Neural crest cell (in vitro differentiated cells): ENCODE results near the gene ACHE. TPM values are rescaled to one million over a fixed set of nuclear protein-coding genes. Genes with fewer than 3 reads are reported as not detected.

ENCODE experiments used
- DNase-seq: peaks from one replicate; pipeline ENCODE4 v3.0.0; 2021; ENCODE audit warnings: low read depth, mixed read lengths, low spot score
- H3K27ac Mint-ChIP-seq: one replicate; pipeline ENCODE4 v1.8.0; 2021; ENCODE audit warnings: mild to moderate bottlenecking, mixed read lengths; ENCODE audit not compliant: unreplicated experiment
- H3K27me3 Mint-ChIP-seq: 2 replicates; pipeline ENCODE4 v1.8.0; 2021; ENCODE audit warnings: low read depth, mild to moderate bottlenecking, mixed read lengths
- H3K36me3 Mint-ChIP-seq: 2 replicates; pipeline ENCODE4 v1.8.0; 2021; ENCODE audit warnings: low read depth, mild to moderate bottlenecking, mixed read lengths
- H3K4me1 Mint-ChIP-seq: 2 replicates; pipeline ENCODE4 v1.8.0; 2021; ENCODE audit warnings: mixed read lengths
- H3K4me3 Mint-ChIP-seq: one replicate; pipeline ENCODE4 v1.8.0; 2021; ENCODE audit warnings: mild to moderate bottlenecking, mixed read lengths
- H3K9me3 Mint-ChIP-seq: 2 replicates; pipeline ENCODE4 v1.8.0; 2021; ENCODE audit warnings: mixed read lengths
- total RNA-seq: library from RNA; stranded (reverse); gene quantifications from 2 replicates; pipeline ENCODE4 v1.2.1, GENCODE V29; 2021
- TF ChIP-seq, protein P1 (sequence below): fragments of 200-600 bp; sonication (generic); conservative IDR thresholded peaks from 2 replicates; pipeline ENCODE4 v1.5.0; 2021; ENCODE audit warnings: antibody characterized with exemption, mild to moderate bottlenecking

The ACHE gene
- total RNA-seq, 1 donor from 2014 or later = 2.0 TPM

GRCh38 chr7:100865938-100866728 lies 29.6 kb downstream of the ACHE start:
- H3K36me3 Mint-ChIP-seq = no peaks in the 10 kb centered on the region
- no peak for DNase-seq
- H3K9me3 Mint-ChIP-seq = no peaks in the 10 kb centered on the region

DNA sequence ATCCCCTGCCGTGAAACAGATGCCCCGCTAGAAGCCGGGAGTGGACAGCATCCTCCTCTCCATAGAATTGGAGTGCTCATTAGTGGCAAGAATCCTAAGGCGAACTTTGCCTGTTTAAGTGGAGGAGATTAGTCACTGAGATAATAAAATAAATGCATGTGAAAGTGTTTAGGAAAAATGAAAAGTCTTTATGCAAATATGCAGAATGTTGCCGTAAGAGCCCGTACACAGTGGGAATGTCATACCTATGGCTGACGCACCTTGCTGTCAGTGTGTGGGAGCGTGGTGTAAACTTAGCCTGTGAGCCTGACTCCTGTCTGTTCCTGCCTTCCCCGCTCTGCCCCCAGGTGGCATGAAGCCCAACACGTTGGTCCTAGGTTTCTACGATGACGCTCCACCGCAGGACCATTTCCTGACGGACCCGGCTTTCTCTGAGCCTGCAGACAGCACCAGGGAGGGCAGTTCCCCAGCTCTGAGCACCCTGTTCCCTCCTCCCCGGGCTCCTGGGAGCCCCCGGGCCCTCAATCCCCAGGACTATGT lies 30.2 kb downstream of the ACHE start:
- TF ChIP-seq, protein P1, sequence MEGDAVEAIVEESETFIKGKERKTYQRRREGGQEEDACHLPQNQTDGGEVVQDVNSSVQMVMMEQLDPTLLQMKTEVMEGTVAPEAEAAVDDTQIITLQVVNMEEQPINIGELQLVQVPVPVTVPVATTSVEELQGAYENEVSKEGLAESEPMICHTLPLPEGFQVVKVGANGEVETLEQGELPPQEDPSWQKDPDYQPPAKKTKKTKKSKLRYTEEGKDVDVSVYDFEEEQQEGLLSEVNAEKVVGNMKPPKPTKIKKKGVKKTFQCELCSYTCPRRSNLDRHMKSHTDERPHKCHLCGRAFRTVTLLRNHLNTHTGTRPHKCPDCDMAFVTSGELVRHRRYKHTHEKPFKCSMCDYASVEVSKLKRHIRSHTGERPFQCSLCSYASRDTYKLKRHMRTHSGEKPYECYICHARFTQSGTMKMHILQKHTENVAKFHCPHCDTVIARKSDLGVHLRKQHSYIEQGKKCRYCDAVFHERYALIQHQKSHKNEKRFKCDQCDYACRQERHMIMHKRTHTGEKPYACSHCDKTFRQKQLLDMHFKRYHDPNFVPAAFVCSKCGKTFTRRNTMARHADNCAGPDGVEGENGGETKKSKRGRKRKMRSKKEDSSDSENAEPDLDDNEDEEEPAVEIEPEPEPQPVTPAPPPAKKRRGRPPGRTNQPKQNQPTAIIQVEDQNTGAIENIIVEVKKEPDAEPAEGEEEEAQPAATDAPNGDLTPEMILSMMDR = no peak
- no peak for DNase-seq
- Mint-ChIP-seq H3K27ac (no peak overlapping the region), H3K27me3 (no peaks in the 10 kb centered on the region), H3K4me3 (peak overlapping the region; percentile 76), H3K9me3 (no peaks in the 10 kb centered on the region), H3K36me3 (no peaks in the 10 kb centered on the region), H3K4me1 (peaks cover 17% of the 10 kb centered on the region)

More at GRCh38 chr7:100865938-100866728, 29.6 kb downstream of the ACHE start:
- TF ChIP-seq, protein P1 = no peak
- H3K4me3 Mint-ChIP-seq = no peak overlapping the region
- H3K27me3 Mint-ChIP-seq = no peaks in the 10 kb centered on the region
- H3K27ac Mint-ChIP-seq = no peak overlapping the region
- peaks cover 17% of the 10 kb centered on the region for H3K4me1 Mint-ChIP-seq

DNA sequence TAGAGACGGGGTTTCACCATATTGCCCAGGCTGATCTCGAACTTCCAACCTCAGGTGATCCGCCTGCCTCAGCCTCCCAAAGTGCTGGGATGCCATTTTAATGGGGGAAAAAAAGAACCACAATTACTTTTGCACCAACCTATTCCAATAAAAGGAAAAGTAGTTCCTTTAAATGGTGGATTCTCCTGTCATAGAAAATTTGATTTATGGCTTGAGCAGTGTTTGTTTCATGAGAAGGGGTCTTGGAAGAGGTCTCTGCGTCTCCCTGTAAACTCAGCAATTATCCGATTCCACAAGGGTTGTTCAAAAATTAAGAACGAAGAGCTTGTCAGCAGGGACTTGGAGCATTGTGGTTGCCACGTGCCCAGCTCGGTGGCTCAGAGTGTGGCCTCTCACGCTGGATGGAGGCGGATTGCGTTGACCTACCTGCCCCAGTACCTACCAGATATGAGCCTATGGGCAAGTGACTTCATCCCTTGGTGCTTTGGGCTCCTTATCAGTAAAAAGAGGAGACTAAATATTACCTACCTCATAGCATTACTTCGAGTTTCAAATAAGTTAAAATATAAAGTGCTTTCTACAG lies 31.3 kb downstream of the ACHE start:
- H3K36me3 Mint-ChIP-seq = peaks cover 2% of the 10 kb centered on the region
- TF ChIP-seq, protein P1 = no peak
- peak overlapping the region; percentile 67 for H3K27ac Mint-ChIP-seq
- no peaks in the 10 kb centered on the region for H3K9me3 Mint-ChIP-seq
- no peak for DNase-seq
- H3K27me3 Mint-ChIP-seq = no peaks in the 10 kb centered on the region
- peaks cover 17% of the 10 kb centered on the region for H3K4me1 Mint-ChIP-seq
- no peak overlapping the region for H3K4me3 Mint-ChIP-seq

DNA sequence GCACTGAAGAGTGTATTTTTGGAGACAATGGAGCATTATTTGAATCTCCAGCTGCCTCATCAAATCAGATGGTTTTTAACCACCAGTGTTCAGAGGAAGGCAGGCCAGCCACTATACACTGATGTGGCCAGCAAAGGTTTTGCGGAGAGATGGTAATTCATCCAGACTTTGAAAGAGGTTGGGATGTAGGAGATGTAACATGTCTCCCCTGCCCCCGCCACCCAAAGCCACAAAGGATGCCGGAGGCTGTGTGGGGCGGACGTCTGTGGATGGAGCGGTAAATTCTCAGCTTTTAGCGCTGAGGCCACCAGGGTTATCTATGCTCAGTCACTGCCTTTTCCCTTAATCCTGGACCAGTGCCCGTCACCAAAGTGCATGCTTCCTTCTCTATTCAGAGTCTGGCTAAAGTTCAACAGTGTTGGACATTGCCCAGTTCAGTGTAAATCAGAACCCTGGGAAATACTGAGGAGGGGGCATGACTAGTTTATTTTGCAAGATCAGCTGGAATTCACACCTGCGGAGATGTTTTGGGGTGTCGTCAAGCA lies 32.2 kb downstream of the ACHE start:
- no peak overlapping the region for H3K27ac Mint-ChIP-seq
- peaks cover 17% of the 10 kb centered on the region for H3K4me1 Mint-ChIP-seq
- no peak overlapping the region for H3K4me3 Mint-ChIP-seq
- peaks cover 2% of the 10 kb centered on the region for H3K36me3 Mint-ChIP-seq
- no peaks in the 10 kb centered on the region for H3K27me3 Mint-ChIP-seq
- no peaks in the 10 kb centered on the region for H3K9me3 Mint-ChIP-seq
- TF ChIP-seq, protein P1 = no peak
- DNase-seq = no peak

DNA sequence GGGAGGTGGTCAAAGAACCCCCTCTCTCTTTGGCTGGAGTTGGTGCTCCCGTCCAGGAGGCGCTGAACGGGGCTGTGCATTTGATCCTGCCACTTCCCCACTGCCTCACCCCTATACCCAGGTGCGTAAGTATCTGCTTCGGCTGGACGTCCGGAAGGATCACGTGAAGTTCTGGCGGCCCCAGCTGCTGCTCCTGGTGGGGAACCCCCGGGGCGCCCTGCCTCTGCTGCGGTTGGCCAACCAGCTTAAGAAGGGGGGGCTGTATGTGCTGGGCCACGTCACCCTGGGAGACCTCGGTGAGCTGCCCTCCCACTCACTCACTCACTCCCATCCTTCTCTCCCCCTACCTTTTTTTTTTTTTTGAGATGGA lies 34.1 kb downstream of the ACHE start:
- Mint-ChIP-seq H3K36me3 (peaks cover 2% of the 10 kb centered on the region), H3K27ac (no peak overlapping the region), H3K9me3 (no peaks in the 10 kb centered on the region), H3K4me3 (no peak overlapping the region), H3K4me1 (peaks cover 4% of the 10 kb centered on the region), H3K27me3 (no peaks in the 10 kb centered on the region)
- TF ChIP-seq, protein P1 = no peak
- DNase-seq = no peak
